Left renal pelvis (tissue), 4 donors: ENCODE data around the gene ANXA9. TPM values are rescaled to one million over a fixed set of nuclear protein-coding genes. Genes with fewer than 3 reads are reported as not detected.

Experiments used
- DNase-seq, 4 donors: peaks; one replicate each; pipeline ENCODE4 v3.0.0-alpha.2; 2013; ENCODE audit warnings: low read depth in 4 of 4, low spot score in 3 of 4
- polyA plus RNA-seq, 4 donors: library from polyadenylated mRNA; unstranded; fragments of 120-200 nt; gene quantifications; one replicate each; pipeline ENCODE4 v1.2.1, GENCODE V29; 2013; ENCODE audit not compliant: insufficient read length in 4 of 4

The ANXA9 gene
- polyA plus RNA-seq, 4 donors = 10.7 to 21.5 (median 13.6) TPM

GRCh38 chr1:151002611-151003010 lies 20.5 kb downstream of the ANXA9 start:
- no peak for DNase-seq

GRCh38 chr1:151003180-151003579 lies 21.1 kb downstream of the ANXA9 start:
- no peak for DNase-seq

GRCh38 chr1:151005729-151006319 lies 23.7 kb downstream of the ANXA9 start:
- no peak for DNase-seq

DNA sequence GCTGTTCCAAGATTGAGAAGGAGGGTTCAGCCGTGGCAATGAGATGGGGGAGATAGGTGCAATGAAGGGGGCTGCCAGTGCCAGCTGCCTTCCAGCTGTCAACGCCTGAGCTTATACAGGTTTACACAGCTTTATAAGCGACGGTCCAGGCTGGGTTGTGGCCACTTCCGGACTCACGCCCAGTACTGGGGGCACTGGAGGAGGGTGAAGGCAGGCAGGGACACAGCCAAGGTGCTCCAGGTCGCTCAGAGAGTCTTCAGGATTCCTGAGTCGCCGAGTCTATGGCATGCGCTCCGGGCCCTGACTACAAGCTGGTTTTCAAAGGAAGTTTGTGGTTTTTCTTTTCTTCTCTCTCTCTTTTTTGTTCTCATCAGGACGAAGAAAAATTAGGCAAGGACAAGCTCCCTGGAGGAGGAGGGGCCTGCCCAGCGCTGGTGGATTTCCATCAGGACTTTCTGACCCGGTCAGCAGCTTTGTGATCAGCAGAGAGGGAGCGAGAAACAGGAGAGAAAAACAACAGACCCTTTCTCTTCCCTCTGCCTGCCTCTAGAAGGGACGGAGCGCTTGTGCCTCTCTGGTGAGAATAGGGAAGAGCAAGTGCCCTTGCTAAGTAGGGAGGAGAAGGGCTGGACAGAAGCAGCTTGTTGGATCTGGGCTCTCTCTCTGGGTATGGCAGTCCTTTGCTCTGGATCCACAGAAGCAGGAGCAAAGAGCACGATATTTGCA lies 24.4 kb downstream of the ANXA9 start, which contains the start of gene MINDY1:
TSS of gene MINDY1 (minus strand) at position 576 of the 726 bp plus-strand sequence. CDS start 4,285 bp downstream, outside the sequence.
- peak in 2 of 4 donors; percentile 70 to 75 for DNase-seq

GRCh38 chr1:151007853-151008243 lies 25.8 kb downstream of the ANXA9 start:
- no peak for DNase-seq

DNA sequence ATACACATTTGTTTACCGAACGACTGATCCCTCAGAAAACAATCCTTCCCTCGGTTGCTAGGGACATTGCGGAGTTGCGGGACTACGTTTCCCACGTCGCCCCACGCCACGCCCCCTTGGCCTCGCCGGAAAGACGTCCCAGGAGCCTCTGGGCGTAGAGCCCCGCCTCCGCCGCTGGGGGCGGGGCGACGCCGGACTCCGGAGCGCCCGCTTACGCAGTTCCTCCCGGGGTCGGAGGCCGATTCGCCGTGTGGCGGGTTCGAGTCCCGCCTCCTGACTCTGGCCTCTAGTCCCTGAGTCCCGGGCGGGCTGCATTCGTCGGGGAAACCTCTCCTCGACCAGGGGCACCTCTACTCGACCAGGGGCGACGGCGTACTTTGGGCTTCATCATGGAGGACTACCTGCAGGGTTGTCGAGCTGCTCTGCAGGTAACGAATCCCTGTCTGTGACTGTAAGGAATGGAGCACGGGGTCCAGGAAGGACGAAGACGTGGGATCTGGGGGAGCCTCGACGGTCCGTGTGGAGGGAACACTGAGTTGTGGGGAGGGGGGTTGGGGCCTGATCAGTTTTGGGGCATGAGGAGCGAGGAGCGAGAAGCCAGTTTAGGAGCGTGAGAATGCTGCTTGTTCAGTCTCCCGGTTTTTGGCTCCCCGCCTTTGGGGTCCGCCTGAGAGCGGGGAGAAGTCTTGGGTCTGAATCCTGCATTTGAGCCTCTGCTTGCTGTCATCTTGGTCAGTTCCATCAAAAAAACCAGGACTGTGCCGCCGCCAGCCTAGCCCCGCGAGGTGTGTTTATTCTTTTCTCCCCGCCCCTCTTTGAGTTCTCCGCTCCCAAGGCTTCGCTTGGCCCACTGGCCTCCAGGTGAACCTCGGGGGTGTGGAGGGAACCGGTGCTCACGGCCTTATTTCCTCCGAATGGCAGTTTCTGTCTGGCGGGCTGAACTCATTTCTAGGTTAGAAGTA lies 26.4 kb downstream of the ANXA9 start, which contains the start of gene PRUNE1:
TSS of gene PRUNE1 (plus strand) at position 206 of the 962 bp plus-strand sequence. CDS start at position 390, 184 bp downstream.
- DNase-seq = peak; percentile 92 to 95 (median 94)

- DNase-seq = no peak
These were observed 27.1 kb downstream of the ANXA9 start for GRCh38 chr1:151009206-151009587.

GRCh38 chr1:151009674-151010345 lies 27.7 kb downstream of the ANXA9 start:
- no peak for DNase-seq

DNA sequence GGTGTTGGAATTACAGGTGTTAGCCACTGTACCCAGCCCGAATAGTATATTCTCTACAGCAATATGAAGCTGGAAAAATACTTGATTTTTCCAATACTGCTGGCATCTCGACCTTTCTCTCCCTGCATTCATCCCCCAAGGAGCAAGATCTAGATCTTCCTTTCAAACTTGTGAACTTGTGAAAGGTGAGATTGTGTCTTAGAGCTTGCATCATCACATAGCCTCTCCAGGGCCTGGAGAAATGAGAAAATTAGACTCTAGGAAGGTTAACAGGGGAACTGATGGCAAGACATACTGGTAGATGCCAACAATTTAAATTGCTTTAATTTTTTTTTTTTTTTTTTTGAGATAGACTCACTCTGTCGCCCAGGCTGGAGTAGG lies 28.2 kb downstream of the ANXA9 start:
- DNase-seq = no peak

DNA sequence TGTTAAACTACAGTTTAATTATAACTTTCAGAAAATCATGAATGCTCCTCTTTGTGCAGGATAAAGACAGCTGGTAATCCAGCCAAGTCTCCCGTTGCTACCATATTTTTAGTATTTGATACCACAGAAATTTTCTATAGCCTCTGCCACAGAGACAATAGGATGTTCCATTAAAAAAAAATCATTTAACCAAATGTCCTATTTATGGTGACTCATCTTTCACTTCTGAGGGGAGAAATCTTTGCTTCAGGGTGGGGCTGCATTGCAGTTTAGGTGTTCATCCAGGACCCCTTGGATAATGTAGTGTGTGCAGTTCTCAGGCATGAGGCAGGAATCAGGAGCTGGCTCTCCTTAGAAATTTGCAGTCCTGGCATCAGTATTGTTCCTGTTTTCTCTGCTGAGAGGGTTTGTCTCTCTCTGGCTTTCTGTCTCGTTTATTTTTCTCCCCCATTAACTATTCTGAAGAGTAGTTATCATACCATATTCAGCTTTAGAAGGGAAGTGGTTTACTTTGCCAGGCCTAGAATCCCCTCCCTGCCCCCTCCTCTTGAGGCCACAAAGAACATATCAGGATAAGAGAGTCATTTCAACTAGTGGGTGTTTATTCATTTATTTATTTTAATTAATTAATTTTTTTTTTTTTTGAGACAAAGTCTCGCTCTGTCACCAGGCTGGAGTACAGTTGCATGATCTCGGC lies 29.2 kb downstream of the ANXA9 start:
- DNase-seq = no peak

GRCh38 chr1:151012684-151013471 lies 30.8 kb downstream of the ANXA9 start:
- no peak for DNase-seq

GRCh38 chr1:151013518-151013917 lies 31.4 kb downstream of the ANXA9 start:
- DNase-seq = peak in 2 of 4 donors; percentile 46 to 62

DNA sequence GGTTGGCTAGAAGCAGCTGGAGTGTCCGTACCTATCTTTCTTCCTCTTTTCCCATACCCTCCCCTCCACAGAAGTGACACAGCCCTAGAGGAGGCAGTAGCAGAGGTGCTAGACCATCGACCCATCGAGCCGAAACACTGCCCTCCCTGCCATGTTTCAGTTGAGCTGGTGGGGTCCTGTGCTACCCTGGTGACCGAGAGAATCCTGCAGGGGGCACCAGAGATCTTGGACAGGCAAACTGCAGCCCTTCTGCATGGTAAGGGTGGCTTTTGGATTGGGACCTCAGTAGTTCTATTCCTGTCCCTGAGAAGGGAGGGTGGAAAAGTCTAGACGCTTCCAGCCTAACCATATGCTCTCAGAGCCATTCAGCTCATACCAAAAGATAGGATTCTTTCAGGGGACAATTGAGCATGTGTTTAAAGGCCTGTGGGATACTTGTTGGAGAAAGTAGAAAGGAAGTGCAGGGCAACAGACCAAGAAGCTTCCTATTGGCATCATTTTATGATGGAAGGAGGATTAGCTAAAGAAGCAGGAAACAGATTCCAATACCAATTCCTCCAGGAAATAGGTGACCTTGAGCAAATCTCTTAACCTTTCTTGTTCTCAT lies 42.6 kb downstream of the ANXA9 start:
- DNase-seq = peak in 1 of 4 donors; percentile 41

GRCh38 chr1:151026460-151026859 lies 44.4 kb downstream of the ANXA9 start:
- DNase-seq = no peak

DNA sequence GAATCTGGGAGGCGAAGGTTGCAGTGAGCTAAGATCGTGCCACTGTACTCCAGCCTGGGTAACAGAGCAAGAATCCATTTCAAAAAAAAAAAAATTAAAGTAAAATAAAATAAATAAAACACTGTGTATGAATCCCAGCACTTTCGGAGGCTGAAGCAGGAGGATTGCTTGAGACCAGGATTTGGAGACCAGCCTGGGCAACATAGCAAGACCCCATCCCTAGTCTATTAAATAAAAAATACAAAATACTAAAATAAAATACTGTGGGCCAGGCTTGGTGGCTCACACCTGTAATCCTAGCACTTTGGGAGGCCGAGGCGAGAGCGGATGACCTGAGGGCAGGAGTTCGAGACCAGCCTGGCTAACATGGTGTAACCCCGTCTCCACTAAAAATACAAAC lies 50.1 kb downstream of the ANXA9 start:
- DNase-seq = no peak

DNA sequence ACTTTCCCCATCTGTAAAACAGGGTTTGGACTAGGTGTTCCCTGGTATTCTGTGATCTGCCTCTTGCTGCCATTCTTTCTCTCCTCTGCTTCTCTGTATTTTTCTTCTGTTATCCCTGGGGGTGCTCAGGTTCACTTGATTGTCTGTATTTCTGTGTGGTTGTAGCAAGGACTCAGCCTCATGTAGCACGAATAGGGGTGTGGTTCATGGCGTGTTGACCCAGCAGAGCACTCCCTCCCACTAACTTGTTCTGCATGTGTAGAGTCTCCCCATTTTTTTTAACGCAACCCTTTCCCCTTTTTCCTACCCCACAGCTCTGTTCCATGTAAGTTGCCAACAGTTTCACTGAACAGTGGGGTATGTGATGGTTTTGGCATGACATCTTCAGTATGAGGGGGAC lies 53.1 kb downstream of the ANXA9 start:
- no peak for DNase-seq

GRCh38 chr1:151036356-151036755 lies 54.3 kb downstream of the ANXA9 start, which contains the start of gene BNIPL:
Gene BNIPL (plus strand): TSS chr1:151036586. CDS start chr1:151036726, 140 bp downstream.
- DNase-seq = no peak

GRCh38 chr1:151037032-151037431 lies 54.9 kb downstream of the ANXA9 start:
- no peak for DNase-seq

GRCh38 chr1:151039521-151039920 lies 57.4 kb downstream of the ANXA9 start:
- no peak for DNase-seq
